Activated T-helper 1 cell treated with anti-CD3 and anti-CD28 coated beads, Interleukin-12 subunit alpha, Interleukin-12 subunit beta, Interleukin-2, Interleukin-4 antibody, amounts not matched to agents 30 ng/mL and 10 ng/mL and 1 ng/mL, durations not matched to agents 14 hours and 24 hours and 36 hours (primary cell): Measurements from ENCODE around the gene KIAA1217. TPM values are rescaled to one million over a fixed set of nuclear protein-coding genes. Genes with fewer than 3 reads are reported as not detected.
A peak's percentile ranks its signal among the peaks of the same experiment; 100 is the strongest.
"Not testable (repeated sequence)": the region's sequence is repeated elsewhere in the genome, so short reads cannot be mapped to it uniquely, and the experiment has no call there.

Experiments
- DNase-seq: peaks from one replicate; pipeline ENCODE4 v3.0.0; 2021; ENCODE audit warnings: low spot score
- H3K27ac Mint-ChIP-seq: one replicate; pipeline ENCODE4 v1.8.0; 2021; ENCODE audit warnings: mild to moderate bottlenecking, mixed read lengths
- H3K27me3 Mint-ChIP-seq: one replicate; pipeline ENCODE4 v1.8.0; 2022; ENCODE audit warnings: mild to moderate bottlenecking, moderate library complexity, mixed read lengths; ENCODE audit not compliant: insufficient read depth
- H3K36me3 Mint-ChIP-seq: one replicate; pipeline ENCODE4 v1.8.0; 2021; ENCODE audit warnings: low read depth, mixed read lengths
- H3K4me1 Mint-ChIP-seq: one replicate; pipeline ENCODE4 v1.8.0; 2021; ENCODE audit warnings: low read depth, mixed read lengths
- H3K4me3 Mint-ChIP-seq: one replicate; pipeline ENCODE4 v1.8.0; 2021; ENCODE audit warnings: mild to moderate bottlenecking, moderate library complexity, mixed read lengths
- H3K9me3 Mint-ChIP-seq: one replicate; pipeline ENCODE4 v1.8.0; 2021; ENCODE audit warnings: mixed read lengths
- intact Hi-C: fragments of 100-400 bp; cut with micrococcal nuclease; formaldehyde crosslinking; loops from one replicate; pipeline ENCODE4 v1.15.1; 2024
- total RNA-seq: library from RNA; stranded (reverse); gene quantifications from 2 replicates; pipeline ENCODE4 v1.2.3, GENCODE V29; 2022

The KIAA1217 gene
- total RNA-seq, 1 donor from 2014 or later: 6.4 TPM

- DNase-seq: no peak
- Mint-ChIP-seq H3K4me1 (peaks cover 9% of the 10 kb centered on the region), H3K27ac (no peak overlapping the region), H3K9me3 (peaks cover 22% of the 10 kb centered on the region), H3K27me3 (peaks cover 5% of the 10 kb centered on the region), H3K4me3 (no peak overlapping the region), H3K36me3 (peaks cover 19% of the 10 kb centered on the region)
- intact Hi-C loops: no loop called here
Observed at GRCh38 chr10:24479806-24480205, 270.9 kb downstream of the KIAA1217 start.

- Mint-ChIP-seq H3K27me3 (peaks cover 5% of the 10 kb centered on the region), H3K9me3 (peaks cover 18% of the 10 kb centered on the region), H3K4me1 (peaks cover 9% of the 10 kb centered on the region), H3K36me3 (peaks cover 18% of the 10 kb centered on the region), H3K27ac (no peak overlapping the region), H3K4me3 (no peak overlapping the region)
- DNase-seq: no peak
- intact Hi-C loops: no loop called here
Observed at GRCh38 chr10:24480447-24480846, 271.5 kb downstream of the KIAA1217 start.

GRCh38 chr10:24481241-24481640, 272.3 kb downstream of the KIAA1217 start:
- no peak overlapping the region for H3K4me3 Mint-ChIP-seq
- intact Hi-C loops: no loop called here
- peaks cover 5% of the 10 kb centered on the region for H3K27me3 Mint-ChIP-seq
- peaks cover 22% of the 10 kb centered on the region for H3K36me3 Mint-ChIP-seq
- no peak for DNase-seq
- peaks cover 9% of the 10 kb centered on the region for H3K4me1 Mint-ChIP-seq
- peaks cover 10% of the 10 kb centered on the region for H3K9me3 Mint-ChIP-seq
- no peak overlapping the region for H3K27ac Mint-ChIP-seq

- H3K4me3 Mint-ChIP-seq, DNase-seq, H3K27me3 Mint-ChIP-seq, H3K4me1 Mint-ChIP-seq, H3K27ac Mint-ChIP-seq, intact Hi-C loops: not testable (repeated sequence)
- Mint-ChIP-seq H3K9me3 (peaks cover 10% of the 10 kb centered on the region), H3K36me3 (peaks cover 20% of the 10 kb centered on the region)
Observed at GRCh38 chr10:24482713-24483112, 273.8 kb downstream of the KIAA1217 start.

GRCh38 chr10:24483701-24484100, 274.8 kb downstream of the KIAA1217 start:
- Mint-ChIP-seq H3K27ac (no peak overlapping the region), H3K27me3 (peaks cover 5% of the 10 kb centered on the region), H3K4me3 (no peak overlapping the region), H3K4me1 (peaks cover 9% of the 10 kb centered on the region), H3K9me3 (peaks cover 10% of the 10 kb centered on the region), H3K36me3 (peaks cover 20% of the 10 kb centered on the region)
- intact Hi-C loops: no loop called here
- DNase-seq: peak; percentile 16

- Mint-ChIP-seq H3K27me3 (peaks cover 5% of the 10 kb centered on the region), H3K4me1 (peaks cover 9% of the 10 kb centered on the region), H3K9me3 (peaks cover under 1% of the 10 kb centered on the region), H3K27ac (no peak overlapping the region), H3K4me3 (no peak overlapping the region), H3K36me3 (peaks cover 16% of the 10 kb centered on the region)
- intact Hi-C loops: no loop called here
- no peak for DNase-seq
Observed at GRCh38 chr10:24484771-24485170, 275.8 kb downstream of the KIAA1217 start.

GRCh38 chr10:24485304-24485703, 276.4 kb downstream of the KIAA1217 start:
- Mint-ChIP-seq H3K27me3 (peaks cover 5% of the 10 kb centered on the region), H3K9me3 (no peaks in the 10 kb centered on the region), H3K36me3 (peaks cover 16% of the 10 kb centered on the region), H3K4me1 (peaks cover 9% of the 10 kb centered on the region), H3K27ac (no peak overlapping the region), H3K4me3 (no peak overlapping the region)
- DNase-seq: no peak
- intact Hi-C loops: no loop called here

- Mint-ChIP-seq H3K9me3 (no peaks in the 10 kb centered on the region), H3K27ac (no peak overlapping the region), H3K27me3 (no peaks in the 10 kb centered on the region), H3K4me3 (no peak overlapping the region), H3K4me1 (peaks cover 8% of the 10 kb centered on the region), H3K36me3 (peaks cover 11% of the 10 kb centered on the region)
- no peak for DNase-seq
- intact Hi-C loops: no loop called here
Observed at GRCh38 chr10:24488631-24489030, 279.7 kb downstream of the KIAA1217 start.

GRCh38 chr10:24493165-24493564, 284.2 kb downstream of the KIAA1217 start:
- intact Hi-C loops: no loop called here
- H3K9me3 Mint-ChIP-seq: no peaks in the 10 kb centered on the region
- H3K36me3 Mint-ChIP-seq: peaks cover 9% of the 10 kb centered on the region
- no peak overlapping the region for H3K27ac Mint-ChIP-seq
- H3K4me3 Mint-ChIP-seq: no peak overlapping the region
- DNase-seq: no peak
- H3K27me3 Mint-ChIP-seq: peaks cover 8% of the 10 kb centered on the region
- peaks cover 15% of the 10 kb centered on the region for H3K4me1 Mint-ChIP-seq

GRCh38 chr10:24494236-24494635, 285.3 kb downstream of the KIAA1217 start:
- Mint-ChIP-seq H3K27me3 (peaks cover 8% of the 10 kb centered on the region), H3K4me1 (peaks cover 17% of the 10 kb centered on the region), H3K36me3 (peaks cover 8% of the 10 kb centered on the region), H3K9me3 (no peaks in the 10 kb centered on the region), H3K27ac (no peak overlapping the region), H3K4me3 (no peak overlapping the region)
- intact Hi-C loops: no loop called here
- no peak for DNase-seq

- DNase-seq: no peak
- peaks cover 8% of the 10 kb centered on the region for H3K27me3 Mint-ChIP-seq
- peaks cover 8% of the 10 kb centered on the region for H3K36me3 Mint-ChIP-seq
- peaks cover 17% of the 10 kb centered on the region for H3K4me1 Mint-ChIP-seq
- intact Hi-C loops: no loop called here
- H3K27ac Mint-ChIP-seq: no peak overlapping the region
- H3K9me3 Mint-ChIP-seq: no peaks in the 10 kb centered on the region
- no peak overlapping the region for H3K4me3 Mint-ChIP-seq
Observed at GRCh38 chr10:24494777-24495176, 285.8 kb downstream of the KIAA1217 start.

- no peak overlapping the region for H3K4me3 Mint-ChIP-seq
- no peak overlapping the region for H3K27ac Mint-ChIP-seq
- peaks cover 8% of the 10 kb centered on the region for H3K27me3 Mint-ChIP-seq
- intact Hi-C loops: no loop called here
- no peaks in the 10 kb centered on the region for H3K9me3 Mint-ChIP-seq
- peaks cover 17% of the 10 kb centered on the region for H3K4me1 Mint-ChIP-seq
- DNase-seq: no peak
- peaks cover 8% of the 10 kb centered on the region for H3K36me3 Mint-ChIP-seq
Observed at GRCh38 chr10:24495666-24496460, 286.9 kb downstream of the KIAA1217 start.

GRCh38 chr10:24496906-24497305, 288.0 kb downstream of the KIAA1217 start:
- peaks cover 8% of the 10 kb centered on the region for H3K36me3 Mint-ChIP-seq

More at GRCh38 chr10:24496906-24497305, 288.0 kb downstream of the KIAA1217 start:
- no peaks in the 10 kb centered on the region for H3K9me3 Mint-ChIP-seq
- no peak overlapping the region for H3K4me3 Mint-ChIP-seq
- DNase-seq: no peak
- intact Hi-C loops: no loop called here
- H3K27me3 Mint-ChIP-seq: peaks cover 8% of the 10 kb centered on the region
- no peak overlapping the region for H3K27ac Mint-ChIP-seq
- H3K4me1 Mint-ChIP-seq: peaks cover 17% of the 10 kb centered on the region
